Testis (tissue), 3 donors: ENCODE measurements around the gene RNF186. TPM values are rescaled to one million over a fixed set of nuclear protein-coding genes. Genes with fewer than 3 reads are reported as not detected.

ENCODE experiments used
- DNase-seq: peaks from one replicate; pipeline ENCODE4 v3.0.0-alpha.2; 2019
- H3K27ac ChIP-seq, 2 donors: fragments of 200-600 bp; sonication (generic); one replicate each; pipeline ENCODE4 v1.5.1; 2019
- H3K27me3 ChIP-seq: fragments of 200-600 bp; sonication (generic); one replicate; pipeline ENCODE4 v1.5.1; 2019
- H3K36me3 ChIP-seq: fragments of 200-600 bp; sonication (generic); one replicate; pipeline ENCODE4 v1.5.1; 2017; ENCODE audit warnings: low read depth; ENCODE audit errors: missing control alignments
- H3K4me1 ChIP-seq: fragments of 200-600 bp; sonication (generic); one replicate; pipeline ENCODE4 v1.5.1; 2019
- H3K4me3 ChIP-seq, 2 donors: fragments of 200-600 bp; sonication (generic); one replicate each; pipeline ENCODE4 v1.5.1; 2017 to 2019
- H3K9me3 ChIP-seq: fragments of 200-600 bp; sonication (generic); one replicate; pipeline ENCODE4 v1.5.1; 2017
- POLR2A ChIP-seq: fragments of 450-650 bp; IDR thresholded peaks from one replicate; pipeline ENCODE4 v1.6.1; 2017; ENCODE audit warnings: antibody characterized with exemption, mild to moderate bottlenecking, moderate library complexity
- WGBS, 2 donors: methylation state at CpG; one replicate each; pipeline ENCODE4 v1.1.5; 2018; 5-methylcytosine and 5-hydroxymethylcytosine counted together
- intact Hi-C: fragments of 100-400 bp; cut with DNase I; formaldehyde crosslinking; loops from one replicate; pipeline ENCODE4 v1.15.1; 2023; ENCODE audit warnings: low total_unique reads
- polyA plus RNA-seq: library from polyadenylated mRNA; stranded (reverse); fragments of 350-450 nt; fragmentation: Illumina TruSeq; extraction: RNeasy Lipid Tissue Mini Kit (QIAGEN cat#74804); gene quantifications from one replicate; pipeline ENCODE4 v1.2.3, GENCODE V29; 2014; ENCODE audit warnings: low read depth, low replicate concordance; ENCODE audit not compliant: insufficient read depth
- total RNA-seq, 2 donors: library from RNA; depleted of rRNA; stranded (reverse); fragments of >200 nt; gene quantifications; one replicate each; pipeline ENCODE4 v1.2.3, GENCODE V29; 2016
- TF ChIP-seq, protein P1 (sequence below), 3 experiments: fragments of 450-650 bp in 2 of 3; fragments of 200-600 bp in 1 of 3; sonication (generic) in 1 of 3; IDR thresholded peaks; one replicate each; pipeline ENCODE4 v1.5.1; 2016 to 2019; ENCODE audit warnings: antibody characterized with exemption in 3 of 3, mild to moderate bottlenecking in 2 of 3, moderate library complexity in 1 of 3

Gene RNF186
- total and polyA plus RNA-seq, 3 donors from 2014 or later: 0.19 TPM; not detected in 2

DNA sequence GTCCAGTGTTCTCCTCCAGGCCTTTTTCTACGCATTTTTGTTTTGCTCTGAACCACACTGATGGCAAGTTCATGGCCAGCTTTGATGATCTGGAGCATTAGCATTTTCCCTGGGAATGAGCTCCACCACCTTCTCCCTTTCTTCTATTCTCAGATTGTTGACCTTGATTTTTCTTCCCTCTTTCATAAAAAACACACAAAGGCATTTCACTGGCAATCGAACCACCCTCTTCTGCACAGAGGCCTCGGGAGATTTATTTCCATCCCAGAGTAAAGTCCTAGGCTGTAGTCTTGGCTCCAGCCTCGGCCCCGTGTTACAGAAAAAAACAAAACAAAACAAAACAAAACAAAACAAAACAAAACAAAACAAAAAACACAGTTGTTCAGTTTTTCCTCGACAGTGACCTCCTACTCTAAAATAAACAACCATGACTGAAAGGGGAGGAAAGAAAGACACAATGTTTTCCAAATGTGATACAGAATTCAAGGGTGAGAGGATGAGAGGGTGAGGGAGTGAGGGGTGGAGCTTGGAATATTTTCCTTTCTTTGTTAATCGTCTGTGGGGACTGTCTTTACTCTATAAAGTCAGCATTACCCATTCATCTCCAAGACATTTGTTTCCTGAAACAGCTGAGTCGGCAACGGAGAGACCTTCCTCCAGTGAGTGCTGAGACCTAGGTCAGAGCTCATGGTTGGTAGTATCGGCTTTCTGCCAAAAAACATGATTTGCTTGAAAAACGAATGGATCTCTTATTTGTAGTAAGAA lies 29.8 kb upstream of the RNF186 start:
- Histone ChIP-seq H3K9me3 (no peaks in the 10 kb centered on the region), H3K36me3 (no peaks in the 10 kb centered on the region), H3K27me3 (no peaks in the 10 kb centered on the region), H3K4me1 (peaks cover 13% of the 10 kb centered on the region), H3K4me3 (no peak overlapping the region), H3K27ac (peak overlapping the region in 1 of 2 donors; percentile 52)
- WGBS, 2 donors: 21 to 34% methylated on average over 11 of the region's 11 CpGs
- TF ChIP-seq POLR2A: no peak
- TF ChIP-seq, protein P1, sequence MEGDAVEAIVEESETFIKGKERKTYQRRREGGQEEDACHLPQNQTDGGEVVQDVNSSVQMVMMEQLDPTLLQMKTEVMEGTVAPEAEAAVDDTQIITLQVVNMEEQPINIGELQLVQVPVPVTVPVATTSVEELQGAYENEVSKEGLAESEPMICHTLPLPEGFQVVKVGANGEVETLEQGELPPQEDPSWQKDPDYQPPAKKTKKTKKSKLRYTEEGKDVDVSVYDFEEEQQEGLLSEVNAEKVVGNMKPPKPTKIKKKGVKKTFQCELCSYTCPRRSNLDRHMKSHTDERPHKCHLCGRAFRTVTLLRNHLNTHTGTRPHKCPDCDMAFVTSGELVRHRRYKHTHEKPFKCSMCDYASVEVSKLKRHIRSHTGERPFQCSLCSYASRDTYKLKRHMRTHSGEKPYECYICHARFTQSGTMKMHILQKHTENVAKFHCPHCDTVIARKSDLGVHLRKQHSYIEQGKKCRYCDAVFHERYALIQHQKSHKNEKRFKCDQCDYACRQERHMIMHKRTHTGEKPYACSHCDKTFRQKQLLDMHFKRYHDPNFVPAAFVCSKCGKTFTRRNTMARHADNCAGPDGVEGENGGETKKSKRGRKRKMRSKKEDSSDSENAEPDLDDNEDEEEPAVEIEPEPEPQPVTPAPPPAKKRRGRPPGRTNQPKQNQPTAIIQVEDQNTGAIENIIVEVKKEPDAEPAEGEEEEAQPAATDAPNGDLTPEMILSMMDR (IDR thresholded peaks at IDR 0.05): no peak
- intact Hi-C loops: no loop called here
- DNase-seq: peak; percentile 20

DNA sequence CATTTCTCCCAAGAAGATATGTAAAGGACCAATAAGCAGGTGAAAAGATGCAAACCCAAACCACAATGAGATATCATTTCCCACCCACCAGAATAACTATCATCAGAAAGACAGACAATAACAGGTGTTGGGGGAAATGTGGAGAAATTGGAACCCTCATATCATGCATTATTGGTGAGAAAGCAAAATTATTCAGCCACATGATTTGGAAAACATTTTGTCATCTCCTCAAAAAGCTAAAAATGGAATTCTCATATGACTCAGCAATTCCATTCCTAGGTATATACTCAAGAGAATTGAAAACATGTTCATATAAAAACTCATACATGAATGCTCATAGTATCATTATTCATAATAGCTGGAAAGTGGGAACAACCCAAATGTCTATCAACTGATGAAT lies 25.1 kb upstream of the RNF186 start:
- H3K27ac ChIP-seq: no peak overlapping the region
- H3K4me3 ChIP-seq: no peak overlapping the region
- H3K27me3 ChIP-seq: no peaks in the 10 kb centered on the region
- no peaks in the 10 kb centered on the region for H3K36me3 ChIP-seq
- no peaks in the 10 kb centered on the region for H3K9me3 ChIP-seq
- H3K4me1 ChIP-seq: peaks cover 7% of the 10 kb centered on the region
- TF ChIP-seq, protein P1 (IDR thresholded peaks at IDR 0.05): no peak
- no peak for TF ChIP-seq POLR2A
- intact Hi-C loops: no loop called here
- no peak for DNase-seq

DNA sequence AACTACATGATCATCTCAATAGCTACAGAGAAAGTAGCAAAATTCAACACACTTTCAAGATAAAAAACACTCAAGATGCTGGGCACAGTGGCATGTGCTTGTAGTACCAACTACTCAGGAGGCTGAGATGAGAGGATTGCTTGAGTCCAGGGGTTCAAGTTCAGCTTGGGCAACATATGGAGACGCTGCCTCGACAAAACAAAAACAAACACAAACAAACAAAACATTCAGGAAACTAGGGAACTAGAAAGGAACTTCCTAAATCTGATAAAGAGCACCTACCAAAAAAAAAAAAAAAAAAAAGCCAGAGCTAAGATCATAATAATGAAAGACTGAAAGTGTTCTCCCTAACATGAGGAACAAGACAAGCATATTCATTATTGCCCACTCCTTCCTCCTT lies 22.8 kb upstream of the RNF186 start:
- Histone ChIP-seq H3K36me3 (no peaks in the 10 kb centered on the region), H3K27me3 (no peaks in the 10 kb centered on the region), H3K27ac (no peak overlapping the region), H3K9me3 (no peaks in the 10 kb centered on the region), H3K4me1 (no peaks in the 10 kb centered on the region), H3K4me3 (no peak overlapping the region)
- intact Hi-C loops: no loop called here
- TF ChIP-seq, protein P1 (IDR thresholded peaks at IDR 0.05): no peak
- no peak for TF ChIP-seq POLR2A
- no peak for DNase-seq
- 68 to 78% methylated on average over 2 of the region's 2 CpGs for WGBS, 2 donors

DNA sequence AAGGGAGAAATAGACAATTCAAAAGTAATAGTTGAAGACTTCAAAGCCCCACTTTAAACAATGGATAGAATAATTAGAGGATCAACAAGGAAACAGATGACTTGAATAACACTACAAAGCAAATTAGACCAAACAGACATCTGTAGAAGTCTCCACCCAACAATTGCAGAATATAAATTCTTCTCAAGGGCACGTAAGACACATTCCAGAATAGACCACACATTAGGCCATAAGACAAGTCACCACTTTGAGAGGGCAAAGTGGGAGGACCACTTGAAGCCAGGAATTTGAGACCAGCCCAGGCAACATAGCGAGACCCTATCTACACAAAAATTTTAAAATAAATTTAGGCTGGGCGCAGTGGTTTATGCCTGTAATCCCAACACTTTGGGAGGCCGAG lies 20.5 kb upstream of the RNF186 start:
- WGBS, 2 donors: 93 to 95% methylated on average over 4 of the region's 4 CpGs

More for the DNA sequence above, 20.5 kb upstream of the RNF186 start:
- Histone ChIP-seq H3K36me3 (no peaks in the 10 kb centered on the region), H3K4me3 (no peak overlapping the region), H3K27me3 (no peaks in the 10 kb centered on the region), H3K9me3 (no peaks in the 10 kb centered on the region), H3K27ac (no peak overlapping the region), H3K4me1 (no peaks in the 10 kb centered on the region)
- TF ChIP-seq, protein P1 (IDR thresholded peaks at IDR 0.05): no peak
- no peak for TF ChIP-seq POLR2A
- intact Hi-C loops: no loop called here
- no peak for DNase-seq
